Measurements from ENCODE around the gene PARD3. TPM values are rescaled to one million over a fixed set of nuclear protein-coding genes. Genes with fewer than 3 reads are reported as not detected.

Gene PARD3
- total RNA-seq, 2 donors from 2014 or later: 59.6 to 74.6 TPM

DNA sequence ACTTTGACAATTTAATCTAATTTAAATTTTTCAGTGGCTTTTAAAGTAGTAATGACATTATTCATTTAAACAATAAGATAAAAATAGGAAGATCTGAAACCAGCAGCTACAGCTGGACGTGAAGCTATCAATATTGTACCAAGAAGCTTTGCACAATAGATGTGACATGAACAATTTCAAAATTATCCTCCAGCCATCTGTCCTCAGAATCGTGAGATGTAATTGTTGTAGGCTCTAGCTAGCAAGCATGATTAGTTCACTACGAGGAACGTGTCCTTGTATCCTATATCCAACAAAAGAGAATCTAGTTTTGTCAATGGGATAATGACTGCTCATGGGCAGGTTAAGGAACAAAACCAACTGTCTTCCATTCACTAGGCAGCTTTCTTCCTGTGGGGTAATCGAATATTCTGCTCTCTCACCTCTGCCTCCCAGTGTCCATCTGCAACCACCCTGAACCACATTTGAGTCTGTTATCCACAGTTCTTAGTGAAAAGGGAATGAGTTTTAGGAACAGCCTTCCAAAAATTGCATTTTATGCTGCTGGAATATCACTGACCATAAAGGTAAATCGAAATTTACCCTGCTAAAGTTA is 247.3 kb downstream of the PARD3 start:
- peaks cover 43% of the 10 kb centered on the region for H3K4me1 Mint-ChIP-seq
- Histone ChIP-seq H3K27me3 (ENCODE audit: control insufficient read depth, insufficient read depth, low read length, poor library complexity, severe bottlenecking) (no peaks in the 10 kb centered on the region), H3K4me1 (ENCODE audit: control insufficient read depth, insufficient read depth, low read length) (peaks cover 22% of the 10 kb centered on the region), H3K9ac (ENCODE audit: extremely low read depth, low read length, poor library complexity, severe bottlenecking) (no peak overlapping the region), H3K27ac (ENCODE audit: low read depth, low read length) (no peak overlapping the region), H3K4me3 (ENCODE audit: low read length) (no peak overlapping the region), H3K9me3 (ENCODE audit: control insufficient read depth, low read length) (no peaks in the 10 kb centered on the region), H3K36me3 (ENCODE audit: control insufficient read depth, insufficient read depth, low read length) (no peaks in the 10 kb centered on the region)
- H3K36me3 Mint-ChIP-seq (ENCODE audit: low read depth): no peaks in the 10 kb centered on the region
- H3K4me3 Mint-ChIP-seq: no peak overlapping the region
- no peaks in the 10 kb centered on the region for H3K27me3 Mint-ChIP-seq (ENCODE audit: insufficient read depth)
- no peaks in the 10 kb centered on the region for H3K9me3 Mint-ChIP-seq
- WGBS, 2 experiments (ENCODE audit: insufficient coverage in 1 of 2, insufficient read length in 1 of 2): 84 to 91% methylated on average over 5 to 6 of the region's 6 CpGs
- TF ChIP-seq, protein P1, sequence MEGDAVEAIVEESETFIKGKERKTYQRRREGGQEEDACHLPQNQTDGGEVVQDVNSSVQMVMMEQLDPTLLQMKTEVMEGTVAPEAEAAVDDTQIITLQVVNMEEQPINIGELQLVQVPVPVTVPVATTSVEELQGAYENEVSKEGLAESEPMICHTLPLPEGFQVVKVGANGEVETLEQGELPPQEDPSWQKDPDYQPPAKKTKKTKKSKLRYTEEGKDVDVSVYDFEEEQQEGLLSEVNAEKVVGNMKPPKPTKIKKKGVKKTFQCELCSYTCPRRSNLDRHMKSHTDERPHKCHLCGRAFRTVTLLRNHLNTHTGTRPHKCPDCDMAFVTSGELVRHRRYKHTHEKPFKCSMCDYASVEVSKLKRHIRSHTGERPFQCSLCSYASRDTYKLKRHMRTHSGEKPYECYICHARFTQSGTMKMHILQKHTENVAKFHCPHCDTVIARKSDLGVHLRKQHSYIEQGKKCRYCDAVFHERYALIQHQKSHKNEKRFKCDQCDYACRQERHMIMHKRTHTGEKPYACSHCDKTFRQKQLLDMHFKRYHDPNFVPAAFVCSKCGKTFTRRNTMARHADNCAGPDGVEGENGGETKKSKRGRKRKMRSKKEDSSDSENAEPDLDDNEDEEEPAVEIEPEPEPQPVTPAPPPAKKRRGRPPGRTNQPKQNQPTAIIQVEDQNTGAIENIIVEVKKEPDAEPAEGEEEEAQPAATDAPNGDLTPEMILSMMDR (conservative IDR thresholded peaks at IDR 0.05): peak; percentile 34
- DNase-seq: no peak
- H3K27ac Mint-ChIP-seq: peak overlapping the region; percentile 88

DNA sequence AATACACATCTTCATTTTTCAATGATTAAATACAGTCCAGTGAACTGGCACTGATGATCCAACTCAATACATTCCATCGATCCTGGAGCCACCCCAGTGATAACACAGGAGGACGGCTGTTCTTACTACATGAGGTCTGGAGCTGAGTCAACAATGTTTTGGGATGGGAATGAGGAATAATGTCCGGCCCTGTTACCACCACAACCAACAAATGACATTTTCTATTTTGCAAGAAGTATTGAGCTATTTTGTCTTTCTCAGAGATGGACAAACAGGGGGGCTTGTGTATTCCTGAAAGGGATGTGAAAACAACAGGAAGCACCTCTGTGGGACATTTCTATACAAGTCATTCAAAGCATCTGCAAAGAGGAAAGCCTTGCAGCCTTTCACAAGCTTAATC is 249.2 kb downstream of the PARD3 start:
- H3K9ac ChIP-seq (ENCODE audit: extremely low read depth, low read length, poor library complexity, severe bottlenecking): no peak overlapping the region
- 66 to 100% methylated on average over 1 to 2 of the region's 3 CpGs for WGBS, 2 experiments (ENCODE audit: insufficient coverage in 1 of 2, insufficient read length in 1 of 2)
- no peaks in the 10 kb centered on the region for H3K36me3 ChIP-seq (ENCODE audit: control insufficient read depth, insufficient read depth, low read length)
- H3K4me1 ChIP-seq (ENCODE audit: control insufficient read depth, insufficient read depth, low read length): peaks cover 12% of the 10 kb centered on the region
- Mint-ChIP-seq H3K27me3 (ENCODE audit: insufficient read depth) (no peaks in the 10 kb centered on the region), H3K36me3 (ENCODE audit: low read depth) (no peaks in the 10 kb centered on the region), H3K27ac (peak overlapping the region; percentile 65), H3K9me3 (no peaks in the 10 kb centered on the region), H3K4me1 (peaks cover 35% of the 10 kb centered on the region), H3K4me3 (no peak overlapping the region)
- H3K9me3 ChIP-seq (ENCODE audit: control insufficient read depth, low read length): no peaks in the 10 kb centered on the region
- H3K4me3 ChIP-seq (ENCODE audit: low read length): no peak overlapping the region
- H3K27me3 ChIP-seq (ENCODE audit: control insufficient read depth, insufficient read depth, low read length, poor library complexity, severe bottlenecking): no peaks in the 10 kb centered on the region
- no peak for DNase-seq
- no peak overlapping the region for H3K27ac ChIP-seq (ENCODE audit: low read depth, low read length)
- TF ChIP-seq, protein P1 (conservative IDR thresholded peaks at IDR 0.05): no peak

DNA sequence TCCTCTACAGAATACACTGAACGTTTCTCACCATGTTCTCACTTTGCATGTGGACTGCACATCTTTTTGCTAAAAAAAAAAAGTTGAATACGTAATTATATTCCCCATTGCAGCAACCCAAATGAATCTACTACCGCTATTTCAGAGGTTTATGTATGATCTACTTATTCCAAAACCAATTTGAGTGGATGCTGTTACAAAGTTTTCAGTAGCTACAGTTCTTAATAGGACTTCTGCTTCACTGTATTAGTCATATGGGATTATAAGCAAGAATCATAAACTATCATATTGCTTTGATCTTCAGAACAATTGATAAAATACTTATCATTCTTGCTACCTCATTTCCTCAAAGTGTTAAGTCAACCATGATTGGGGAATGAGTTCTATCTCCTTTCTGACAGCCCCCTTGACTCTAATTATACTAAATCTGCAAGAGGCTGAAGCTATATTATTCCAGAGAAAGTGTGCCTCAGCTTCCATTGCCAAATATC is 257.0 kb downstream of the PARD3 start:
- no peak for DNase-seq
- Mint-ChIP-seq H3K36me3 (ENCODE audit: low read depth) (peaks cover 9% of the 10 kb centered on the region), H3K9me3 (no peaks in the 10 kb centered on the region), H3K27me3 (ENCODE audit: insufficient read depth) (no peaks in the 10 kb centered on the region), H3K4me3 (no peak overlapping the region), H3K27ac (no peak overlapping the region), H3K4me1 (peaks cover 32% of the 10 kb centered on the region)
- TF ChIP-seq, protein P1 (conservative IDR thresholded peaks at IDR 0.05): no peak
- H3K9me3 ChIP-seq (ENCODE audit: control insufficient read depth, low read length): no peaks in the 10 kb centered on the region
- H3K4me1 ChIP-seq (ENCODE audit: control insufficient read depth, insufficient read depth, low read length): no peaks in the 10 kb centered on the region
- no peaks in the 10 kb centered on the region for H3K36me3 ChIP-seq (ENCODE audit: control insufficient read depth, insufficient read depth, low read length)
- H3K9ac ChIP-seq (ENCODE audit: extremely low read depth, low read length, poor library complexity, severe bottlenecking): no peak overlapping the region
- WGBS, 2 experiments (ENCODE audit: insufficient coverage in 1 of 2, insufficient read length in 1 of 2): 99 to 100% methylated on average over 2 to 3 of the region's 3 CpGs
- H3K4me3 ChIP-seq (ENCODE audit: low read length): no peak overlapping the region
- no peak overlapping the region for H3K27ac ChIP-seq (ENCODE audit: low read depth, low read length)
- no peaks in the 10 kb centered on the region for H3K27me3 ChIP-seq (ENCODE audit: control insufficient read depth, insufficient read depth, low read length, poor library complexity, severe bottlenecking)

Data from endodermal cell (in vitro differentiated cells).